Prostate gland (tissue), 2 donors: ENCODE results near the gene NCL.

ENCODE experiments used
- CTCF ChIP-seq, 4 experiments: fragments of 200-600 bp in 2 of 4; fragments of 450-650 bp in 2 of 4; sonication (generic) in 2 of 4; IDR thresholded peaks; 1 replicate in 3 of 4; 2 replicates in 1 of 4; pipeline ENCODE4 v1.5.1; 2016 to 2019; ENCODE audit warnings: antibody characterized with exemption in 4 of 4, mild to moderate bottlenecking in 2 of 4, moderate library complexity in 2 of 4
- POLR2A ChIP-seq: fragments of 450-650 bp; IDR thresholded peaks from one replicate; pipeline ENCODE4 v1.6.1; 2016; ENCODE audit warnings: antibody characterized with exemption, mild to moderate bottlenecking

GRCh38 chr2:231409776-231410175 lies 54.5 kb downstream of the NCL start:
- TF ChIP-seq POLR2A = no peak
- TF ChIP-seq CTCF (IDR thresholded peaks at IDR 0.05) = no peak
